ENCODE data around the gene DAPK2. TPM values are rescaled to one million over a fixed set of nuclear protein-coding genes. Genes with fewer than 3 reads are reported as not detected.

Gene DAPK2
- total and polyA plus RNA-seq, 2 of the 13 experiments (the other 11 are each of a cell fraction or from before 2014, with no cell fraction given), result 0.33 to 0.63 TPM

GRCh38 chr15:63860155-63860554, 186.1 kb downstream of the DAPK2 start:
- no peaks in the 10 kb centered on the region for H3K79me2 ChIP-seq (ENCODE audit: insufficient read depth, low read length)
- H3K9ac ChIP-seq (ENCODE audit: insufficient read depth, low read depth, low read length), result no peak overlapping the region
- ChIA-PET CTCF (ENCODE audit: low intra/inter-chr PET ratio, low total read pairs) (no interaction called here), POLR2A (no interaction called here)
- no peak overlapping the region for H2AFZ ChIP-seq (ENCODE audit: low read length)
- H3K36me3 ChIP-seq (replicated peaks in 1 of 2; ENCODE audit: control insufficient read depth in 1 of 2, insufficient read depth in 2 of 2, low read length in 2 of 2), result no peaks in the 10 kb centered on the region
- TF ChIP-seq ZNF703 (CRISPR knock-in tag; IDR thresholded peaks at IDR 0.05; ENCODE audit: borderline replicate concordance) (no peak), ZNF251 (CRISPR knock-in tag; IDR thresholded peaks at IDR 0.05) (no peak), SNRNP70 (IDR thresholded peaks at IDR 0.05; ENCODE audit: low read depth, low read length) (no peak), ZMAT3 (CRISPR knock-in tag; conservative IDR thresholded peaks at IDR 0.05) (no peak), NCOA2 (CRISPR knock-in tag; IDR thresholded peaks at IDR 0.05) (no peak), SP2 (CRISPR knock-in tag; IDR thresholded peaks at IDR 0.05) (no peak), GATA4 (IDR thresholded peaks at IDR 0.05; ENCODE audit: borderline replicate concordance, low read depth) (no peak), ZNF614 (CRISPR knock-in tag; IDR thresholded peaks at IDR 0.05; ENCODE audit: borderline replicate concordance) (no peak), AHR (CRISPR knock-in tag; IDR thresholded peaks at IDR 0.05) (no peak)
- TF ChIP-seq, protein P1, sequence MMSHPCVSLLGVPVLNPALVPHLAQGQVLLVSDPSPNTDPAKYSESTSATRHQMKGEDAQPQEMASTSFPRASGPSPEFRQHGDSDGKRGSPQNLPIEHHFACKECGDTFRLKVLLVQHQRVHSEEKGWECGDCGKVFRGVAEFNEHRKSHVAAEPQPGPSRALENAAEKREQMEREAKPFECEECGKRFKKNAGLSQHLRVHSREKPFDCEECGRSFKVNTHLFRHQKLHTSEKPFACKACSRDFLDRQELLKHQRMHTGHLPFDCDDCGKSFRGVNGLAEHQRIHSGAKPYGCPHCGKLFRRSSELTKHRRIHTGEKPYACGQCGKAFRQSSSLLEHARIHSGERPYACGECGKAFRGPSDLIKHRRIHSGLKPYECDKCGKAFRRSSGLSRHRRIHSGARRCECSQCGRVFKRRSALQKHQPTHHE (CRISPR knock-in tag; IDR thresholded peaks at IDR 0.05; ENCODE audit: borderline replicate concordance), result no peak
- no peak overlapping the region for H3K4me3 ChIP-seq (replicated peaks in 1 of 3; ENCODE audit: insufficient read depth in 1 of 3, low read depth in 2 of 3, low read length in 3 of 3)
- FAIRE-seq (no peak), ATAC-seq (no peak), DNase-seq (ENCODE audit: low spot score) (no peak)
- H3K4me1 ChIP-seq (ENCODE audit: insufficient read depth, low read length), result peaks cover 39% of the 10 kb centered on the region
- BruUV-seq (replicated peaks), result no TSS peak
- in situ Hi-C loops (cut with HindIII; ENCODE audit: extremely low pct_ligation_motif_present, low pct_unique_long_range_greater_than_20kb), result no loop called here
- no peaks in the 10 kb centered on the region for H3K9me3 ChIP-seq (ENCODE audit: low read length)
- H3K4me2 ChIP-seq (ENCODE audit: low read depth, low read length), result no peak overlapping the region
- intact Hi-C loops (cut with micrococcal nuclease; ENCODE audit: unreplicated experiment), result no loop called here
- 38% methylated on average over 1 of the region's 1 CpG for WGBS (ENCODE audit: low lambda C conversion rate)
- no peaks in the 10 kb centered on the region for H4K20me1 ChIP-seq (ENCODE audit: insufficient read depth, low read length)
- H3K27ac ChIP-seq (ENCODE audit: extremely low read length, insufficient read depth, low read length), result no peak overlapping the region
- H3K27me3 ChIP-seq (ENCODE audit: control insufficient read depth in 1 of 2, insufficient read depth in 2 of 2, low read length in 2 of 2), result no peaks in the 10 kb centered on the region

Data from HepG2 (cell line).